Colonic mucosa (tissue), 4 donors: Measurements from ENCODE around the gene KRTAP26-1. TPM values are rescaled to one million over a fixed set of nuclear protein-coding genes. Genes with fewer than 3 reads are reported as not detected.

Experiments
- DNase-seq: peaks from one replicate; pipeline ENCODE4 v3.0.0-alpha.2; 2020
- H3K27ac ChIP-seq: fragments of 200-600 bp; one replicate; pipeline ENCODE4 v1.8.0; 2021
- H3K27me3 ChIP-seq: fragments of 200-600 bp; one replicate; pipeline ENCODE4 v1.8.0; 2021
- H3K36me3 ChIP-seq: fragments of 200-600 bp; one replicate; pipeline ENCODE4 v1.8.0; 2021
- H3K4me1 ChIP-seq: fragments of 200-600 bp; one replicate; pipeline ENCODE4 v1.8.0; 2021; ENCODE audit warnings: mild to moderate bottlenecking
- H3K4me3 ChIP-seq: fragments of 200-600 bp; one replicate; pipeline ENCODE4 v1.8.0; 2021
- H3K9ac ChIP-seq, 2 donors: one replicate each; pipeline ENCODE4 v1.7.0; 2013; ENCODE audit warnings: control low read depth in 2 of 2, low read depth in 2 of 2, low read length in 2 of 2
- H3K9me3 ChIP-seq: fragments of 200-600 bp; one replicate; pipeline ENCODE4 v1.8.0; 2021
- intact Hi-C: fragments of 100-400 bp; cut with DNase I; formaldehyde crosslinking; loops from one replicate; pipeline ENCODE4 v1.14.1; 2022
- total RNA-seq, 2 donors: library from RNA; stranded (reverse); fragmentation: NEBNext Ultra II Directional in 1 of 2; extraction: Animal tissue kit (Norgen Biotek cat#: 25700) in 1 of 2; gene quantifications; one replicate each; pipeline ENCODE4 v1.2.1, GENCODE V29; 2021
- TF ChIP-seq, protein P1 (sequence below): fragments of 200-600 bp; IDR thresholded peaks from one replicate; pipeline ENCODE4 v1.8.0; 2022; ENCODE audit warnings: antibody characterized with exemption, mild to moderate bottlenecking
- donor health status: healthy.
- donor health status: DM: no; HTN: no; CAD: no.
- donor health status: DM: no; HTN: no; CAD: no.

KRTAP26-1 gene
- total RNA-seq, 2 donors from 2014 or later, result not detected

DNA sequence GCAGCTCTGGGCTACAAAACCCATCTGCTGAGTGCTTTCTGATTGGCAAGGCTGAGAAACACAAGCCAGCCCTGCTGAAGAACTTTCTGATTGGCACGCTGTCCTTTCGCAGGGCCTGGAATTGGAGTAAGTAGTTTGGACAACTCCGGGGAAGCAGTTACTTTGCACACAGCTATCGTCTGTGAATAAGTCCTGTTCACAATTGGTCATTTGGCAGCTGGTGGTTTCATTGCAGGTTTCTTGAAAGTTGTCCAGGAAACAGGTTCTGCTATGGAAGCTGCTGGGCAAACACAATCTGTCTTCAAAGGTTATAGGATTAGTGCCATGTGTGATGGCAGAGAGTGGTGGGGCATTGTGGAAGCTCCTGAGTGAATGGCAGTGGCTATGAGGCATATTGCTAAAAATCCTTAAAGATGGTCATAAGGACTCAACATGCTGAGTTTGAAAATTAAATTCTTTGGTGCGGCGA, 17.2 kb upstream of the KRTAP26-1 start, which contains the start of gene KRTAP27-1:
Gene KRTAP27-1, minus strand, starts transcription at position 419 of the 469 bp plus-strand sequence. Its CDS starts 26 bp downstream, at position 393.
- intact Hi-C loops, result no loop called here
- Histone ChIP-seq H3K4me3 (no peak within 1 kb of the TSS), H3K36me3 (no peaks in the 10 kb centered on the region), H3K27me3 (no peaks in the 10 kb centered on the region), H3K27ac (no peak within 1 kb of the TSS), H3K9ac (no peak within 1 kb of the TSS), H3K4me1 (no peaks in the 10 kb centered on the region), H3K9me3 (no peaks in the 10 kb centered on the region)
- DNase-seq, result no peak
- TF ChIP-seq, protein P1, sequence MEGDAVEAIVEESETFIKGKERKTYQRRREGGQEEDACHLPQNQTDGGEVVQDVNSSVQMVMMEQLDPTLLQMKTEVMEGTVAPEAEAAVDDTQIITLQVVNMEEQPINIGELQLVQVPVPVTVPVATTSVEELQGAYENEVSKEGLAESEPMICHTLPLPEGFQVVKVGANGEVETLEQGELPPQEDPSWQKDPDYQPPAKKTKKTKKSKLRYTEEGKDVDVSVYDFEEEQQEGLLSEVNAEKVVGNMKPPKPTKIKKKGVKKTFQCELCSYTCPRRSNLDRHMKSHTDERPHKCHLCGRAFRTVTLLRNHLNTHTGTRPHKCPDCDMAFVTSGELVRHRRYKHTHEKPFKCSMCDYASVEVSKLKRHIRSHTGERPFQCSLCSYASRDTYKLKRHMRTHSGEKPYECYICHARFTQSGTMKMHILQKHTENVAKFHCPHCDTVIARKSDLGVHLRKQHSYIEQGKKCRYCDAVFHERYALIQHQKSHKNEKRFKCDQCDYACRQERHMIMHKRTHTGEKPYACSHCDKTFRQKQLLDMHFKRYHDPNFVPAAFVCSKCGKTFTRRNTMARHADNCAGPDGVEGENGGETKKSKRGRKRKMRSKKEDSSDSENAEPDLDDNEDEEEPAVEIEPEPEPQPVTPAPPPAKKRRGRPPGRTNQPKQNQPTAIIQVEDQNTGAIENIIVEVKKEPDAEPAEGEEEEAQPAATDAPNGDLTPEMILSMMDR, result no peak

DNA sequence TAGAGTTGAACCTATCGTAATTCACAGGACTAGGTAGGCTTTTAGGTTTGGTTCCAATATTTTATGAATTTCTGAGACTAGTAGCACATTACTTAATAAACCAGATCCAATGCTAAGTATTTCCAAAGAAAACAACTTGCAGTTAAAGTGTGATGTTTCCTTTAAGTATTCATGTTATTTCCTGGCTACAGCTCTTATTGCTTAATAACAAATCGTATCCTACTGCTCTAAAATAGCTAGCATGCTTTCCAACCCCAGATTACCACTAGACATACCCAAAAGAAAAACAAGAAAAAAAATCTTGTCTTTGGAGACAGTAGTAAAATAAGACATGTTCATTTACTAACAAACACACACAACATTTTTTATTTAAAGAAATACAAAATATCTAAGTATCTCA, 16.5 kb upstream of the KRTAP26-1 start:
- Histone ChIP-seq H3K27me3 (no peaks in the 10 kb centered on the region), H3K4me3 (no peak overlapping the region), H3K9ac (no peak overlapping the region), H3K9me3 (no peaks in the 10 kb centered on the region), H3K27ac (no peak overlapping the region), H3K4me1 (no peaks in the 10 kb centered on the region), H3K36me3 (no peaks in the 10 kb centered on the region)
- DNase-seq, result no peak
- intact Hi-C loops, result no loop called here
- TF ChIP-seq, protein P1, result no peak

DNA sequence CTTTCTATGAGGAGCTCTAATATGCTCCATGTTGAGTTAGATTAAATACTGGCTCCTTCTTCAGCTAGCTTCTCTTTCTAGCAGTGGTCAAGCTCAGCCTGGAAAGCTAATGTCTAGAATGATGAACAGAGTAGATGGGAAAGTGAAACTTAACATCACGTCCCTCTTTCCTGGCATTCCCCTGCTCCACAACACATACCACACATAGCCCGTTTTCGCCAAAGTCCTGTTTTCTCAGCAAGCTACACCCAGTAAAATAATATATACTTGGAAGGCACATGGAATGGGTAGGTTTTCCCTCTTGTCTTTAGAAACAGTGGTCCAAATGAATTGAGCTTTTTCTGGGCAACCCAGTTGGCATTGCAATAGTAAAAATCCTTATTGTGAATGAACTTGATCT, 13.6 kb upstream of the KRTAP26-1 start:
- Histone ChIP-seq H3K36me3 (no peaks in the 10 kb centered on the region), H3K4me1 (no peaks in the 10 kb centered on the region), H3K27me3 (no peaks in the 10 kb centered on the region), H3K27ac (no peak overlapping the region), H3K9me3 (no peaks in the 10 kb centered on the region), H3K4me3 (no peak overlapping the region), H3K9ac (no peak overlapping the region)
- TF ChIP-seq, protein P1, result no peak
- intact Hi-C loops, result no loop called here
- DNase-seq, result no peak

DNA sequence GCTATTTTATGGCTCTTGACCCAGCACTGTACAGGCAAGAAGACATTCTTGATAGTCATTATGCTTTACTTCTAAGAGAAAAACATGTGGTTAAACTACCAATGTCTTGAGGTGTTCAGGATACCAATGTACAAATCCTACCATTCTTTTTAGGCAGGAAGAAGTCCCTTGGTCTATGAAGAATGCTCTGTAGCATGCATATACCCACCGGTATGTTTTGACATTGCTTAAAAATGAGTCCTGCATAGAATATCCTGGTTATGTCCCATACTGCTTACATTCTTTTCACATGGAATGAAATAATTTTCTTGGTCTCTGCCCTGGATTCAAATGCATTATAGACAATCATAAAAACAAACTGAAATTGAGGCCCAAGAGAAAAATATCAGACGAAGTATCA, 12.6 kb upstream of the KRTAP26-1 start:
- Histone ChIP-seq H3K27ac (no peak overlapping the region), H3K4me3 (no peak overlapping the region), H3K9me3 (no peaks in the 10 kb centered on the region), H3K4me1 (no peaks in the 10 kb centered on the region), H3K27me3 (no peaks in the 10 kb centered on the region), H3K36me3 (no peaks in the 10 kb centered on the region), H3K9ac (no peak overlapping the region)
- TF ChIP-seq, protein P1, result no peak
- DNase-seq, result no peak
- intact Hi-C loops, result no loop called here

DNA sequence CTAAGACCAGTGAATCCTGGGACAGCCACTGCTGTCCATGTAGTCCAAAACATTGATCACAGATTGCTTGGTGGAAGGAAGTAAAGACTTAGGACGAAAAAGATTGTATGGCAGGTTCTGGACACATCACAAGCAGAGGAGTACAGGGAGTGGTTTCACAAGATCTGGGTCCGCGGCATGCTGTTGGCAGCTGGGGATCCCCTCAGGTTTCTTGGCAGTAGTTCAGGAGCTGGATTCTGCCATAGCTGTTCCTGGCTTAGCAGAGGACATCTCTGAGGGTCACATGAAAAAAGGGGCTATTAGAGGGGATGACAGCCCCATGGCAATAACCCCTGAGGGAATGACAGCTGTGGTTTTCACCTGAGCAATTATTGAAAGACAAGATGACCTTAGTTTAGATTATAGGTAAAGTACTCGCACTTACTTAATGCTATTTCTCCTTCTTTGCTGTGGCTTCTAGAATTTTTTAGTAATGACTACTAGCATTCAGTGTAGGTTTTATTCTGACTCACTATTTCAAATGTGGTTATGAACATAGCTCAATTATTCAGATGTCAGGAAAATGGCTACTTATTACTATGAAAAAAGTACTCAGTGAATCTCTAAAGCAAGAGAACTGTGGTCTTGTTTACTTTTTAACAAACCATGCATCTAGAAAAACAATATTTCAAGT, 9.2 kb upstream of the KRTAP26-1 start:
- Histone ChIP-seq H3K4me3 (no peak overlapping the region), H3K9me3 (no peaks in the 10 kb centered on the region), H3K27ac (no peak overlapping the region), H3K9ac (no peak overlapping the region), H3K27me3 (no peaks in the 10 kb centered on the region), H3K36me3 (no peaks in the 10 kb centered on the region), H3K4me1 (no peaks in the 10 kb centered on the region)
- TF ChIP-seq, protein P1, result no peak
- DNase-seq, result no peak
- intact Hi-C loops, result no loop called here
